HEK293T (cell line): ENCODE measurements around the gene EED.

Experiments used
- ARNT ChIP-seq: fragments of 450-650 bp; IDR thresholded peaks from 2 replicates; pipeline ENCODE4 v1.6.1; 2017; ENCODE audit warnings: mild to moderate bottlenecking
- BHLHE40 ChIP-seq: fragments of 450-650 bp; IDR thresholded peaks from 2 replicates; pipeline ENCODE4 v1.6.1; 2016; ENCODE audit warnings: mild to moderate bottlenecking, moderate library complexity, borderline replicate concordance
- CTBP1 ChIP-seq: fragments of 450-650 bp; IDR thresholded peaks from 2 replicates; pipeline ENCODE4 v1.6.1; 2016; ENCODE audit warnings: borderline replicate concordance
- ELF4 ChIP-seq: fragments of 450-650 bp; IDR thresholded peaks from 2 replicates; pipeline ENCODE4 v1.6.1; 2017; ENCODE audit warnings: antibody characterized with exemption
- FOXM1 ChIP-seq: fragments of 450-650 bp; IDR thresholded peaks from 2 replicates; pipeline ENCODE4 v1.6.1; 2017; ENCODE audit warnings: mild to moderate bottlenecking, borderline replicate concordance
- HDGF ChIP-seq: fragments of 450-650 bp; IDR thresholded peaks from 2 replicates; pipeline ENCODE4 v1.6.1; 2017; ENCODE audit warnings: antibody characterized with exemption, borderline replicate concordance
- L3MBTL2 ChIP-seq: fragments of 450-650 bp; conservative IDR thresholded peaks from 2 replicates; pipeline ENCODE4 v1.6.1; 2016; ENCODE audit warnings: mild to moderate bottlenecking
- LEF1 ChIP-seq: fragments of 450-650 bp; IDR thresholded peaks from 2 replicates; pipeline ENCODE4 v1.6.1; 2017; ENCODE audit warnings: mild to moderate bottlenecking, borderline replicate concordance
- NFRKB ChIP-seq: fragments of 450-650 bp; IDR thresholded peaks from 2 replicates; pipeline ENCODE4 v1.6.1; 2016; ENCODE audit warnings: mild to moderate bottlenecking, moderate library complexity
- PKNOX1 ChIP-seq: fragments of 450-650 bp; IDR thresholded peaks from 2 replicates; pipeline ENCODE4 v1.6.1; 2016
- SP1 ChIP-seq: fragments of 450-650 bp; IDR thresholded peaks from 2 replicates; pipeline ENCODE4 v1.6.1; 2017
- SUZ12 ChIP-seq: fragments of 450-650 bp; IDR thresholded peaks from 2 replicates; pipeline ENCODE4 v1.6.1; 2016; ENCODE audit warnings: mild to moderate bottlenecking
- TARDBP ChIP-seq: fragments of 450-650 bp; IDR thresholded peaks from 2 replicates; pipeline ENCODE4 v1.6.1; 2016
- ZNF384 ChIP-seq: fragments of 450-650 bp; IDR thresholded peaks from 2 replicates; pipeline ENCODE4 v1.6.1; 2016

DNA sequence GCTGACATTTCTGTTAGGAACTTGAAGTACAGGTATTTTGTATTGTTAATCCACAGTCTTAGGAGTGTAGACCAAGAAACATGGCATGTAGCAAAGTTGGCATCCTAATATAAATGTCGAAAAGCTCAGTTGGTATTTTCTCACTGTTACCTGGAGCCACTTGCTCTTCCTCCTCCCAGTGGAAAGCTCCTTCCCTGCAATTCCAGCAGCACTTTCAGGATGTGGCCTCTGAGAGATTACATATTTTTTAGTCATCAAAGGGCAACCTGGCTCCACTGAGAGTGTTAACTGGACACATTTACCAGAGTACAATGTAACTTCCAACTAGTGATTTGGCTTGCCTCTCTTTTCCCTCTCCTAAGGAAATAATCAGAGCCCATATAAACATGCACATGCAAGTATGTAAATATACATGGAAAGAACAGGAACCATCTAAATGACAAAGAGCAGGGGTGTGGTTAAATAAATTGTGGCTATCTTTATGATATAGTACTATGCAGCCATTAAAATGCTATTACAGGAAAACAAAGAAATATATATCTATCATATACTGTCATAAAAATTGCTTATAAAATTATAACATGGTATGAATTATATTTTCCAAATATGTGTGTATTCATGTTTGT lies 14.3 kb upstream of the EED start:
- TF ChIP-seq ELF4 (no peak), ZNF384 (no peak), L3MBTL2 (no peak), CTBP1 (no peak), BHLHE40 (no peak), FOXM1 (no peak), PKNOX1 (no peak), HDGF (no peak), SP1 (no peak), LEF1 (no peak), TARDBP (no peak), SUZ12 (no peak), ARNT (no peak), NFRKB (no peak)
